Endodermal cell (in vitro differentiated cells): ENCODE data around the gene PFKL. TPM values are rescaled to one million over a fixed set of nuclear protein-coding genes. Genes with fewer than 3 reads are reported as not detected.

Source experiments
- DNase-seq: peaks from one replicate; pipeline ENCODE4 v3.0.0-alpha.2; 2017
- H3K27ac ChIP-seq: 2 replicates; pipeline ENCODE4 v1.5.1; 2013; ENCODE audit warnings: mild to moderate bottlenecking, low read depth, low read length, moderate library complexity
- H3K27me3 ChIP-seq: 2 replicates; pipeline ENCODE4 v1.6.1; 2013; ENCODE audit warnings: mild to moderate bottlenecking, low read length, moderate library complexity; ENCODE audit not compliant: insufficient read depth, control insufficient read depth, poor library complexity, severe bottlenecking
- H3K36me3 ChIP-seq: 2 replicates; pipeline ENCODE4 v1.7.0; 2013; ENCODE audit warnings: mild to moderate bottlenecking, low read length, moderate library complexity; ENCODE audit not compliant: control insufficient read depth, insufficient read depth
- H3K4me1 ChIP-seq: one replicate; pipeline ENCODE4 v1.7.0; 2013; ENCODE audit warnings: low read length; ENCODE audit not compliant: control insufficient read depth, insufficient read depth
- H3K4me3 ChIP-seq: 2 replicates; pipeline ENCODE4 v1.5.1; 2013; ENCODE audit warnings: mild to moderate bottlenecking, low read length, moderate library complexity
- H3K9ac ChIP-seq: 2 replicates; pipeline ENCODE4 v1.6.1; 2013; ENCODE audit warnings: mild to moderate bottlenecking, low read length, moderate library complexity; ENCODE audit not compliant: poor library complexity, severe bottlenecking; ENCODE audit errors: extremely low read depth
- H3K9me3 ChIP-seq: 2 replicates; pipeline ENCODE4 v1.6.1; 2013; ENCODE audit warnings: mild to moderate bottlenecking, low read length, moderate library complexity; ENCODE audit not compliant: control insufficient read depth
- H3K27ac Mint-ChIP-seq: 2 replicates; pipeline ENCODE4 v1.8.0; 2020; ENCODE audit warnings: mixed read lengths
- H3K27me3 Mint-ChIP-seq: 2 replicates; pipeline ENCODE4 v1.8.0; 2021; ENCODE audit warnings: mild to moderate bottlenecking, mixed read lengths; ENCODE audit not compliant: insufficient read depth
- H3K36me3 Mint-ChIP-seq: 2 replicates; pipeline ENCODE4 v1.8.0; 2020; ENCODE audit warnings: low read depth, mixed read lengths
- H3K4me1 Mint-ChIP-seq: 2 replicates; pipeline ENCODE4 v1.8.0; 2020; ENCODE audit warnings: mixed read lengths
- H3K4me3 Mint-ChIP-seq: 2 replicates; pipeline ENCODE4 v1.8.0; 2020; ENCODE audit warnings: mild to moderate bottlenecking, moderate library complexity, mixed read lengths
- H3K9me3 Mint-ChIP-seq: 2 replicates; pipeline ENCODE4 v1.8.0; 2020; ENCODE audit warnings: mild to moderate bottlenecking, mixed read lengths
- WGBS, 2 experiments: methylation state at CpG; one replicate each; pipeline versions ENCODE4 v1.1.5 to v1.1.7; 2013; ENCODE audit warnings: missing lambda C conversion rate in 2 of 2, mixed read lengths in 1 of 2; ENCODE audit not compliant: insufficient coverage in 1 of 2, insufficient read length in 1 of 2; 5-methylcytosine and 5-hydroxymethylcytosine counted together
- total RNA-seq, 2 donors: library from RNA; stranded (reverse); fragmentation: NEBNext Ultra II Directional in 1 of 2; extraction: Animal tissue kit (Norgen Biotek cat#: 25700) in 1 of 2; gene quantifications; 2 replicates in 1 of 2; 3 replicates in 1 of 2; pipeline ENCODE4 v1.2.1, GENCODE V29; 2021
- TF ChIP-seq, protein P1 (sequence below): fragments of 200-600 bp; sonication (generic); conservative IDR thresholded peaks from 2 replicates; pipeline ENCODE4 v1.5.0; 2021; ENCODE audit warnings: antibody characterized with exemption, mild to moderate bottlenecking

Gene PFKL
- total RNA-seq, 2 donors from 2014 or later: 195 to 198 TPM

DNA sequence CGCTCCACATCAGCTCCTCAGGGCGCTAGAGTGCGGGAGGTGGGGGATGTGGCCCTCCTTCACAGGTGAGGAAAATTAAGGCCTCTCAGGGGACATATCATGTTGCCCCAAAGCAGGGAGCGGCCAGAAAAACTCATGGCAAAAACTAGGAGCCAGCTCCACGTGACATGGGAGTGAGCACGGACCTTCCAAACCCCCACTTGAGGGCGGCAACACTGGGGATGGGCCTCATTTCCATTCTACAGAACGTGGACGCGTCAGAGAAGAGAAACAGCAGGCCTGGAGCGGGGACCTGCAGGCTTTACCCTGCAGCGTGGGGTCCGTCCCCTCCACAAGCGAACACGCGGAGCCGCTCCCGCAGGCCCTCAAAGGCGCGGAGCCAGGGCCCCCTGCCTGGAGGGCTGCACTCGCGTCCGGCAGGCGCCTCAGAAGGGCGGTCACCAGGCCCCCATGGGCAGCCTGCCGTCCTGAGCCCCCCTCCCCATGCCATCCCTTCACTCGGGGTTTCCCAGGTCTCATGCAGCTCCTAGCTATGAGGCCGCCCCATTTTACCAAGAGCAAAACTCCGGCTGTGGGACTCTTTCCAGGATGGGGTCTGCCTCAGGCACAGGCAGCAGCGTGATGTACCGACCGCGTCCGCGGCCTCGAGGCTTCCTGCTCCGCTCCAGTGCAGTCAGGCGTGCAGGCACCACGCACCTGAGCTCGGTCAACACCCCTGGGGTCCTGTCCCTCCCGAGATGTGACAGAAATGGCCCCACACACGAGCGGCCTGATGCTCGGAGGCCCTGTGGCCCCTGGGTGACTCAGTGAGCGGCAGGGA lies 33.9 kb downstream of the PFKL start:
- WGBS, 2 experiments: 91 to 93% methylated on average over 43 to 45 of the region's 45 CpGs
- Mint-ChIP-seq H3K9me3 (no peaks in the 10 kb centered on the region), H3K36me3 (peaks cover 9% of the 10 kb centered on the region), H3K27ac (no peak overlapping the region), H3K4me1 (peaks cover 13% of the 10 kb centered on the region), H3K4me3 (no peak overlapping the region), H3K27me3 (no peaks in the 10 kb centered on the region)
- no peaks in the 10 kb centered on the region for H3K9me3 ChIP-seq
- no peaks in the 10 kb centered on the region for H3K4me1 ChIP-seq
- peaks cover 10% of the 10 kb centered on the region for H3K36me3 ChIP-seq
- no peak overlapping the region for H3K9ac ChIP-seq
- no peaks in the 10 kb centered on the region for H3K27me3 ChIP-seq
- H3K27ac ChIP-seq: no peak overlapping the region
- DNase-seq: no peak
- no peak overlapping the region for H3K4me3 ChIP-seq
- TF ChIP-seq, protein P1, sequence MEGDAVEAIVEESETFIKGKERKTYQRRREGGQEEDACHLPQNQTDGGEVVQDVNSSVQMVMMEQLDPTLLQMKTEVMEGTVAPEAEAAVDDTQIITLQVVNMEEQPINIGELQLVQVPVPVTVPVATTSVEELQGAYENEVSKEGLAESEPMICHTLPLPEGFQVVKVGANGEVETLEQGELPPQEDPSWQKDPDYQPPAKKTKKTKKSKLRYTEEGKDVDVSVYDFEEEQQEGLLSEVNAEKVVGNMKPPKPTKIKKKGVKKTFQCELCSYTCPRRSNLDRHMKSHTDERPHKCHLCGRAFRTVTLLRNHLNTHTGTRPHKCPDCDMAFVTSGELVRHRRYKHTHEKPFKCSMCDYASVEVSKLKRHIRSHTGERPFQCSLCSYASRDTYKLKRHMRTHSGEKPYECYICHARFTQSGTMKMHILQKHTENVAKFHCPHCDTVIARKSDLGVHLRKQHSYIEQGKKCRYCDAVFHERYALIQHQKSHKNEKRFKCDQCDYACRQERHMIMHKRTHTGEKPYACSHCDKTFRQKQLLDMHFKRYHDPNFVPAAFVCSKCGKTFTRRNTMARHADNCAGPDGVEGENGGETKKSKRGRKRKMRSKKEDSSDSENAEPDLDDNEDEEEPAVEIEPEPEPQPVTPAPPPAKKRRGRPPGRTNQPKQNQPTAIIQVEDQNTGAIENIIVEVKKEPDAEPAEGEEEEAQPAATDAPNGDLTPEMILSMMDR: no peak

DNA sequence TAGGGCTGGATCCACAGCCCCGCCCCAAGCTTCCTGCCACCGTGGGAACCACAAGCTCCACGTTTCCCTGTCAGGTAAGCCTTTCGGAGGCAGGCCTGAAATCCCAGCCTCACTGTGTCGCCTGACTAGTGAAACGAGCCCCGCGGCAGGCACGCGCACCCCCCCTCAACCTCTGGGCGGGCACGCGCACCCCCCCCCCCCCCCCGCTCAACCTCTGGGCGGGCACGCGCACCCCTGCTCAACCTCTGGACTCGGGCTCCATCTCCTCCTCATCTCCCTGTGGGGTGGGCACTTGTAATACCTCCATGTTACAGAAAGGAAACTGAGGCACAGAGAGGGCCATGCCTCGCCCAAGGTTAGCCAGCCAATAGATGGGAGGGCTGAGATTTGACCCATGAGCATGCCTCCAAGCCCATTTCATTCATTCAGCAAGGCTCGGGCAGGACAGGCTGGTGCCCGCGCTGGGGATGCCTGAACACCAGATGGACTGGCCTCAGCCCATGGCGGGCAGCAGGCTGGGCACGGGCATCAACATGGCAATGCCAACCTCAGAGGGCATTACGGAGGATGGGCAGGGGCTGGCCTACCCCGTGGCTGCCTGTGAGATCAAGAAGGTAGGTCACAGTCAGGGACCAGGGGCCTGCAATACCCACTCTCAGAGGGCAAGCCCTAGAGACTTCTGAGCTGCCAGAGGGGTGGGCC lies 34.6 kb downstream of the PFKL start:
- Histone ChIP-seq H3K27me3 (no peaks in the 10 kb centered on the region), H3K4me1 (no peaks in the 10 kb centered on the region), H3K36me3 (peaks cover 10% of the 10 kb centered on the region), H3K9me3 (no peaks in the 10 kb centered on the region), H3K9ac (no peak overlapping the region), H3K27ac (no peak overlapping the region), H3K4me3 (no peak overlapping the region)
- no peak overlapping the region for H3K4me3 Mint-ChIP-seq
- no peak overlapping the region for H3K27ac Mint-ChIP-seq
- 95 to 96% methylated on average over 9 to 20 of the region's 26 CpGs for WGBS, 2 experiments
- TF ChIP-seq, protein P1: no peak
- H3K4me1 Mint-ChIP-seq: peaks cover 14% of the 10 kb centered on the region
- no peak for DNase-seq
- no peaks in the 10 kb centered on the region for H3K27me3 Mint-ChIP-seq
- peaks cover 9% of the 10 kb centered on the region for H3K36me3 Mint-ChIP-seq
- peaks cover under 1% of the 10 kb centered on the region for H3K9me3 Mint-ChIP-seq

DNA sequence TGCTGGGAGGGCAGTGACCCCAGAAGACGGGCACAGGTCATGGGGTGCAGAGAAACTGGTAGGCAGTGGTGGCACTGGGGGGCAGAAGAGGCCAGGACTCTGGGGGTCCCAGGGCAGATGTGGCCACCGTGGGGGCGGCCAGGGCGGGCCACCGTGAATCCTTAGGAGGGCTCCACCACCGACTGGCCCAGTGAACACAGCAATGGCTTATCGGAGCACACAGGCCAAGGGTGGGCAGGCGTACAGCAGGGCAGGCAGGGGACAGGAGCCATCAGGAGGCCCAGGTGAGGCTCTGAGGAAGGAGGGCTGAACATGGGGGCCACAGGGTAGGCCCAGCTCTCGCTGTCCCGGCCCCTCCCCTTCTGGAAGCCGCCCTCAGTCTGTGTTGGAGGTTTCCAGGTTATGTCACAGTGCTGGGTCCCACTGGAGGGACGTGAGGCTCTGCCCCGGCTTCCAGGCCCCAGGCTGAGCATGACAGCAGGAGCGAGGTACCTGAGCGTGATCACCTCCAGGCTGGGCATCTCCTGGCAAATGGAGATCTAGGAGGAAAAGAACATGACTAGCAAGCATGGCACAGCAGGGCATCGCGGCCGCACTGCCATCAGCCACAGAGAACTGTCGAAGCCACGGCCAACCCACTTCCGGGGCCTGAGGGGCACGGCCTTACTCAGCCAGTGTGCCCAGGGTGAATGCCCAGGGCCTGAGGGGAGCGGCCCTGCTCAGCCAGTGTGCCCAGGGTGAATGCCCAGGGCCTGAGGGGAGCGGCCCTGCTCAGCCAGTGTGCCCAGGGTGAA lies 35.6 kb downstream of the PFKL start:
- H3K9me3 Mint-ChIP-seq: peaks cover 8% of the 10 kb centered on the region
- H3K4me1 Mint-ChIP-seq: peaks cover 24% of the 10 kb centered on the region
- H3K9ac ChIP-seq: no peak overlapping the region
- H3K4me3 Mint-ChIP-seq: no peak overlapping the region
- H3K4me3 ChIP-seq: no peak overlapping the region
- H3K27ac ChIP-seq: no peak overlapping the region
- H3K9me3 ChIP-seq: no peaks in the 10 kb centered on the region
- peaks cover 9% of the 10 kb centered on the region for H3K36me3 Mint-ChIP-seq
- H3K4me1 ChIP-seq: peaks cover 8% of the 10 kb centered on the region
- H3K36me3 ChIP-seq: peaks cover 10% of the 10 kb centered on the region
- H3K27me3 Mint-ChIP-seq: no peaks in the 10 kb centered on the region
- WGBS, 2 experiments: 91 to 92% methylated on average over 14 to 22 of the region's 24 CpGs
- no peak for DNase-seq
- no peak overlapping the region for H3K27ac Mint-ChIP-seq
- TF ChIP-seq, protein P1: no peak
- H3K27me3 ChIP-seq: no peaks in the 10 kb centered on the region
